Activated CD4-positive, CD25-positive, alpha-beta regulatory T cell treated with anti-CD3 and anti-CD28 coated beads, Interleukin-2, amount 50 U/mL, for 16 hours (primary cell): ENCODE results near the gene SEMA4C.

ENCODE experiments used
- DNase-seq: peaks from one replicate; pipeline ENCODE4 v3.0.0-alpha.2; 2020; ENCODE audit warnings: low read depth, low spot score

The SEMA4C gene

GRCh38 chr2:96881349-96882195 is 11.7 kb upstream of the SEMA4C start:
- DNase-seq = no peak

GRCh38 chr2:96880891-96881273 is 11.0 kb upstream of the SEMA4C start:
- DNase-seq = no peak

GRCh38 chr2:96879545-96880040 is 9.7 kb upstream of the SEMA4C start:
- DNase-seq = no peak

- DNase-seq = no peak
Observed at GRCh38 chr2:96878796-96879544, 9.1 kb upstream of the SEMA4C start.

GRCh38 chr2:96878171-96878570 is 8.3 kb upstream of the SEMA4C start:
- no peak for DNase-seq

GRCh38 chr2:96877631-96878092 is 7.8 kb upstream of the SEMA4C start:
- no peak for DNase-seq

- no peak for DNase-seq
Observed at GRCh38 chr2:96877042-96877451, 7.2 kb upstream of the SEMA4C start.

- DNase-seq = no peak
Observed at GRCh38 chr2:96876269-96877041, 6.6 kb upstream of the SEMA4C start.

- no peak for DNase-seq
Observed at GRCh38 chr2:96875498-96876268, 5.8 kb upstream of the SEMA4C start.

- no peak for DNase-seq
Observed at GRCh38 chr2:96874198-96874831, 4.4 kb upstream of the SEMA4C start.

GRCh38 chr2:96873651-96874096 is 3.8 kb upstream of the SEMA4C start:
- no peak for DNase-seq

- DNase-seq = no peak
Observed at GRCh38 chr2:96872591-96873349, 2.9 kb upstream of the SEMA4C start.

- no peak for DNase-seq
Observed at GRCh38 chr2:96870626-96871255, 861 bp upstream of the SEMA4C start.

- no peak for DNase-seq
Observed at GRCh38 chr2:96869281-96869821, 529 bp downstream of the SEMA4C start.

GRCh38 chr2:96868555-96869280 is 1.2 kb downstream of the SEMA4C start:
- no peak for DNase-seq

GRCh38 chr2:96867756-96868554 is 1.9 kb downstream of the SEMA4C start:
- DNase-seq = no peak

GRCh38 chr2:96866986-96867755 is 2.7 kb downstream of the SEMA4C start:
- DNase-seq = no peak
